HepG2 (cell line): ENCODE results near the gene ADCY1. TPM values are rescaled to one million over a fixed set of nuclear protein-coding genes. Genes with fewer than 3 reads are reported as not detected.

Source experiments
- ATRX ChIP-seq: sonication (generic); formaldehyde crosslinking; IDR thresholded peaks from 2 replicates; pipeline ENCODE4 v1.4.0; 2020; ENCODE audit warnings: missing genetic modification reagents, borderline replicate concordance
- BATF2 ChIP-seq: sonication (generic); formaldehyde crosslinking; IDR thresholded peaks from 2 replicates; pipeline ENCODE4 v1.8.0; 2022; ENCODE audit warnings: mild to moderate bottlenecking, missing genetic modification reagents, moderate library complexity
- CBFB ChIP-seq: sonication (generic); formaldehyde crosslinking; IDR thresholded peaks from 2 replicates; pipeline ENCODE4 v1.4.0; 2020; ENCODE audit warnings: missing genetic modification reagents
- CBX2 ChIP-seq, 2 experiments: fragments of 200-600 bp in 1 of 2; sonication (generic); formaldehyde crosslinking in 1 of 2; IDR thresholded peaks; 2 replicates each; pipeline versions ENCODE4 v1.7.0 to v1.8.1; 2018 to 2022; ENCODE audit warnings: low read depth in 2 of 2, low read length in 1 of 2, mild to moderate bottlenecking in 1 of 2, missing genetic modification reagents in 1 of 2
- DNMT3B ChIP-seq: conservative IDR thresholded peaks from 2 replicates; pipeline ENCODE4 v1.6.1; 2016; ENCODE audit warnings: missing biosample characterization, control low read depth
- E2F5 ChIP-seq: sonication (generic); formaldehyde crosslinking; conservative IDR thresholded peaks from 2 replicates; pipeline ENCODE4 v1.4.0; 2020; ENCODE audit warnings: missing genetic modification reagents
- HNF1B ChIP-seq: sonication (generic); formaldehyde crosslinking; IDR thresholded peaks from 2 replicates; pipeline ENCODE4 v1.5.1; 2020; ENCODE audit warnings: mild to moderate bottlenecking, moderate library complexity, missing genetic modification reagents
- NFAT5 ChIP-seq: sonication (generic); formaldehyde crosslinking; IDR thresholded peaks from 2 replicates; pipeline ENCODE4 v1.4.0; 2020; ENCODE audit warnings: missing genetic modification reagents
- RFX3 ChIP-seq: IDR thresholded peaks from 2 replicates; pipeline ENCODE4 v1.6.1; 2016; ENCODE audit warnings: missing biosample characterization, missing genetic modification reagents
- SP5 ChIP-seq: IDR thresholded peaks from 2 replicates; pipeline ENCODE4 v1.6.1; 2016; ENCODE audit warnings: low read depth, borderline replicate concordance
- TP53 ChIP-seq: sonication (generic); formaldehyde crosslinking; conservative IDR thresholded peaks from 2 replicates; pipeline ENCODE4 v1.4.0; 2020; ENCODE audit warnings: missing genetic modification reagents
- ZBTB49 ChIP-seq: sonication (generic); formaldehyde crosslinking; IDR thresholded peaks from 2 replicates; pipeline ENCODE4 v1.4.0; 2020; ENCODE audit warnings: missing genetic modification reagents, borderline replicate concordance
- ZBTB7A ChIP-seq: sonication (generic); formaldehyde crosslinking; IDR thresholded peaks from 2 replicates; pipeline ENCODE4 v1.8.0; 2022; ENCODE audit warnings: mild to moderate bottlenecking, missing genetic modification reagents
- ZFP36 ChIP-seq: fragments of 150-350 bp; IDR thresholded peaks from 2 replicates; pipeline ENCODE4 v1.6.1; 2018; ENCODE audit warnings: borderline replicate concordance, low read length, low read depth; ENCODE audit not compliant: partially characterized antibody
- ZNF101 ChIP-seq: sonication (generic); formaldehyde crosslinking; IDR thresholded peaks from 2 replicates; pipeline ENCODE4 v1.4.0; 2020; ENCODE audit warnings: mild to moderate bottlenecking, low read depth, missing genetic modification reagents, borderline replicate concordance
- ZNF501 ChIP-seq: sonication (generic); formaldehyde crosslinking; IDR thresholded peaks from 2 replicates; pipeline ENCODE4 v1.5.1; 2020; ENCODE audit warnings: mild to moderate bottlenecking, moderate library complexity, missing genetic modification reagents
- ZNF580 ChIP-seq: IDR thresholded peaks from 2 replicates; pipeline ENCODE4 v1.6.1; 2016; ENCODE audit warnings: low read depth, borderline replicate concordance
- polyA plus RNA-seq, 8 experiments: library from polyadenylated mRNA; depleted of rRNA in 3 of 8; stranded (reverse) in 7 of 8; unstranded in 1 of 8; fragments of >200 nt; fragmentation: Illumina TruSeq in 4 of 8; extraction: Trizol in 4 of 8; gene quantifications; 2 replicates each; pipeline versions ENCODE4 v1.2.1 to v1.2.3, GENCODE V29; 2011 to 2016; ENCODE audit warnings: low read depth in 4 of 8, missing spikeins in 1 of 8, mixed read lengths in 1 of 8; ENCODE audit not compliant: insufficient read depth in 1 of 8
- total RNA-seq, 5 experiments: library from RNA; depleted of rRNA; stranded (reverse); fragments of >200 nt; fragmentation: Illumina TruSeq; extraction: Trizol; gene quantifications; 2 replicates each; pipeline ENCODE4 v1.2.3, GENCODE V29; 2016; ENCODE audit warnings: low read depth in 1 of 5

Gene ADCY1
- total and polyA plus RNA-seq, 2 of the 13 experiments (the other 11 are each of a cell fraction or from before 2014, with no cell fraction given) = 0.80 to 1.2 TPM

- TF ChIP-seq HNF1B (CRISPR knock-in tag) (peak; percentile 67; the same call in 1 of the 2 replicates), RFX3 (CRISPR knock-in tag) (no peak), NFAT5 (CRISPR knock-in tag) (no peak), ATRX (CRISPR knock-in tag) (no peak), DNMT3B (CRISPR knock-in tag) (no peak), ZBTB7A (CRISPR knock-in tag) (no peak), ZNF580 (CRISPR knock-in tag) (0 out of 2 replicates have a peak, but pooled peaks have one; percentile 26), CBX2 (IDR thresholded peaks at IDR 0.05; ENCODE audit: low read depth, low read length) (no peak), CBX2 (CRISPR knock-in tag; IDR thresholded peaks at IDR 0.05; ENCODE audit: low read depth) (no peak), BATF2 (CRISPR knock-in tag) (no peak), E2F5 (no peak), CBFB (CRISPR knock-in tag) (no peak), TP53 (no peak), ZNF501 (peak; percentile 56; the same call in 1 of the 2 replicates), SP5 (CRISPR knock-in tag) (no peak), ZBTB49 (no peak), ZNF101 (CRISPR knock-in tag) (no peak), ZFP36 (no peak)
Observed at GRCh38 chr7:45663167-45663921, 89.2 kb downstream of the ADCY1 start (continued).
